Stomach (tissue), 9 donors: ENCODE results near the gene STAT5B. TPM values are rescaled to one million over a fixed set of nuclear protein-coding genes. Genes with fewer than 3 reads are reported as not detected.

ENCODE experiments used
- DNase-seq, 2 donors: peaks; one replicate each; pipeline versions ENCODE4 v3.0.0 to v3.0.0-alpha.2; 2013 to 2019
- H3K27ac ChIP-seq, 5 donors: fragments of 200-600 bp in 4 of 5; sonication (generic) in 4 of 5; one replicate each; pipeline ENCODE4 v1.5.1; 2013 to 2019; ENCODE audit warnings: mild to moderate bottlenecking in 1 of 5, moderate library complexity in 1 of 5
- H3K27me3 ChIP-seq, 3 donors: fragments of 200-600 bp; sonication (generic); one replicate each; pipeline ENCODE4 v1.5.1; 2017 to 2019; ENCODE audit warnings: mixed run types in 1 of 3
- H3K36me3 ChIP-seq, 4 donors: fragments of 200-600 bp; sonication (generic); 1 replicate in 3 of 4; 2 replicates in 1 of 4; pipeline ENCODE4 v1.5.1; 2016 to 2019
- H3K4me1 ChIP-seq, 4 donors: fragments of 200-600 bp; sonication (generic); one replicate each; pipeline ENCODE4 v1.5.1; 2016 to 2019
- H3K4me3 ChIP-seq, 4 donors: fragments of 200-600 bp; sonication (generic) in 3 of 4; one replicate each; pipeline ENCODE4 v1.5.1; 2016 to 2019; ENCODE audit warnings: mild to moderate bottlenecking in 1 of 4
- H3K9me3 ChIP-seq, 4 donors: fragments of 200-600 bp; sonication (generic); one replicate each; pipeline ENCODE4 v1.5.1; 2016 to 2019
- EP300 ChIP-seq: sonication (generic); formaldehyde crosslinking; IDR thresholded peaks from one replicate; pipeline ENCODE4 v1.6.1; 2017; ENCODE audit warnings: antibody characterized with exemption
- POLR2A ChIP-seq, 4 donors: fragments of 450-650 bp; IDR thresholded peaks; one replicate each; pipeline ENCODE4 v1.6.1; 2016; ENCODE audit warnings: antibody characterized with exemption in 4 of 4, control low read depth in 2 of 4, mild to moderate bottlenecking in 1 of 4, moderate library complexity in 1 of 4
- POLR2AphosphoS5 ChIP-seq, 3 donors: sonication (generic); formaldehyde crosslinking; IDR thresholded peaks; one replicate each; pipeline ENCODE4 v1.6.1; 2016; ENCODE audit warnings: antibody characterized with exemption in 3 of 3
- WGBS, 5 donors: extraction: QIAGEN DNeasy Blood & Tissue Kit in 3 of 5; methylation state at CpG; one replicate each; pipeline versions ENCODE4 v1.1.5 to v1.1.7; 2013 to 2018; 5-methylcytosine and 5-hydroxymethylcytosine counted together
- intact Hi-C: fragments of 100-400 bp; cut with DNase I; formaldehyde crosslinking; loops from one replicate; pipeline ENCODE4 v1.15.1; 2023; ENCODE audit warnings: low total_unique reads
- polyA plus RNA-seq, 3 donors: library from polyadenylated mRNA; stranded (reverse); fragments of 200-250 nt; gene quantifications; one replicate each; pipeline ENCODE4 v1.2.3, GENCODE V29; 2013
- total RNA-seq, 5 donors: library from RNA; depleted of rRNA; stranded (reverse); fragments of >200 nt; gene quantifications; one replicate each; pipeline versions ENCODE4 v1.1.0 to v1.2.3, GENCODE V29; 2014 to 2016
- TF ChIP-seq, protein P1 (sequence below), 7 experiments: fragments of 450-650 bp in 4 of 7; fragments of 200-600 bp in 3 of 7; sonication (generic) in 3 of 7; IDR thresholded peaks; one replicate each; pipeline ENCODE4 v1.5.1; 2016 to 2019; ENCODE audit warnings: antibody characterized with exemption in 7 of 7, control low read depth in 2 of 7, mild to moderate bottlenecking in 1 of 7
- donor health status: healthy with polysubstance abuse.
- donor health status: Bipolar disorder and iron deficiency.
- donor health status: healthy.

The STAT5B gene
- total and polyA plus RNA-seq, 8 donors: 18.9 to 86.2 (median 52.4) TPM

DNA sequence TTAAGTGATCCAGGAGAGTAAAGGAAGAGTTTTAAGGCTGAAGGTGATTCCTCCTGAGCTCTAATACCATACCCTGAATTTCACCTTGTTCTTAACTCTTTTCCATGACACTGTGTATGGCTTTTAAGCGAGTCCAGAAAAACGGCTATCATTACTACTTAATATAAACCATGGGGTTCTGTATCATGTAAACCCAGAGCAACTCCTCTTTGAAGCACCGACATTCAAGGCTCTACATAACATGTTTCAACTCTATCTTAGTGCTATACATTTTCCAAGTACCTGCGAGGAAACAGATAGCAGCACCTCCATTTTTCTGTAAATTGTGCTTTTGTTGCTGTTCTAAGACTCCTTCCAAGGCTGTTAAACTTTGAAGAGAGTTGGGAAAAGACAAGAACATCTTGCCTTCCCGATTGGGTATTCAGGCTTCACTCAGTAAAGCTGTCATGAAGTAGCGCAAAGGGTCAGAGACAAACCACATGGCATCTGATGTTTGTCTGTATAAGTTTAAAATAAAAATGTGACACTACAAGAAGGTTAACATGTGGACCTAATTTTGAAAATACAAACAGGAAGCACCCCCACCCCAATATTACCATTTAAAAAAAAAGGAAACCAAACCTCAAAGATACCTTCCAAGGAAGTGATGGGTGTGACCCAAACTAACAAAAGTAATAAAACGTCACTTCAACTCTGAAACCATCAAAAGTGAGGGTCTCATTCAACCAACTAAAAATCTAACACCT, 3.9 kb downstream of the STAT5B start:
- no peak for DNase-seq
- Histone ChIP-seq H3K4me1 (peaks cover 17 to 81% (median 47%) of the 10 kb centered on the region in 4 donors), H3K27me3 (no peaks in the 10 kb centered on the region), H3K27ac (peak overlapping the region in 1 of 5 donors; percentile 31), H3K4me3 (no peak overlapping the region), H3K9me3 (no peaks in the 10 kb centered on the region), H3K36me3 (no peaks in the 10 kb centered on the region)
- no peak for TF ChIP-seq POLR2AphosphoS5 (IDR thresholded peaks at IDR 0.05)
- no peak for TF ChIP-seq POLR2A (IDR thresholded peaks at IDR 0.05)
- no peak for TF ChIP-seq EP300
- TF ChIP-seq, protein P1, sequence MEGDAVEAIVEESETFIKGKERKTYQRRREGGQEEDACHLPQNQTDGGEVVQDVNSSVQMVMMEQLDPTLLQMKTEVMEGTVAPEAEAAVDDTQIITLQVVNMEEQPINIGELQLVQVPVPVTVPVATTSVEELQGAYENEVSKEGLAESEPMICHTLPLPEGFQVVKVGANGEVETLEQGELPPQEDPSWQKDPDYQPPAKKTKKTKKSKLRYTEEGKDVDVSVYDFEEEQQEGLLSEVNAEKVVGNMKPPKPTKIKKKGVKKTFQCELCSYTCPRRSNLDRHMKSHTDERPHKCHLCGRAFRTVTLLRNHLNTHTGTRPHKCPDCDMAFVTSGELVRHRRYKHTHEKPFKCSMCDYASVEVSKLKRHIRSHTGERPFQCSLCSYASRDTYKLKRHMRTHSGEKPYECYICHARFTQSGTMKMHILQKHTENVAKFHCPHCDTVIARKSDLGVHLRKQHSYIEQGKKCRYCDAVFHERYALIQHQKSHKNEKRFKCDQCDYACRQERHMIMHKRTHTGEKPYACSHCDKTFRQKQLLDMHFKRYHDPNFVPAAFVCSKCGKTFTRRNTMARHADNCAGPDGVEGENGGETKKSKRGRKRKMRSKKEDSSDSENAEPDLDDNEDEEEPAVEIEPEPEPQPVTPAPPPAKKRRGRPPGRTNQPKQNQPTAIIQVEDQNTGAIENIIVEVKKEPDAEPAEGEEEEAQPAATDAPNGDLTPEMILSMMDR (IDR thresholded peaks at IDR 0.05): no peak
- intact Hi-C loops: no loop called here
- WGBS, 5 donors: 61 to 71% (median 69%) methylated on average over 7 of the region's 7 CpGs

DNA sequence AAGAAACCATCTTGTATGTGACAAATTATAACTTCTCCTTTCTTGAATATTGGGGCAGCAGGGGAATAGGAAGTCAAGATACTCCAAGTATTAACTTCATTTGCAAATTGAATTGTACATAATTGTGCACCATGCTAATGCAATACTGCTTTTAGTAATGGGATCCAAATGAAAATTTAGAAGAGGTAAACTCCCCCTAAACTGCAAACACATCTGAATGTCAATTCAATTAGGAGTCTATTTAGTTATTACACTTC, 4.5 kb downstream of the STAT5B start:
- TF ChIP-seq EP300: no peak
- TF ChIP-seq POLR2A (IDR thresholded peaks at IDR 0.05): no peak
- no peak for TF ChIP-seq POLR2AphosphoS5 (IDR thresholded peaks at IDR 0.05)
- TF ChIP-seq, protein P1 (IDR thresholded peaks at IDR 0.05): no peak
- peaks cover 12 to 81% (median 44%) of the 10 kb centered on the region in 4 donors for H3K4me1 ChIP-seq
- no peak overlapping the region for H3K4me3 ChIP-seq
- DNase-seq: no peak
- intact Hi-C loops: no loop called here
- peak overlapping the region in 1 of 5 donors; percentile 31 for H3K27ac ChIP-seq
- no peaks in the 10 kb centered on the region for H3K36me3 ChIP-seq
- no peaks in the 10 kb centered on the region for H3K9me3 ChIP-seq
- H3K27me3 ChIP-seq: no peaks in the 10 kb centered on the region

DNA sequence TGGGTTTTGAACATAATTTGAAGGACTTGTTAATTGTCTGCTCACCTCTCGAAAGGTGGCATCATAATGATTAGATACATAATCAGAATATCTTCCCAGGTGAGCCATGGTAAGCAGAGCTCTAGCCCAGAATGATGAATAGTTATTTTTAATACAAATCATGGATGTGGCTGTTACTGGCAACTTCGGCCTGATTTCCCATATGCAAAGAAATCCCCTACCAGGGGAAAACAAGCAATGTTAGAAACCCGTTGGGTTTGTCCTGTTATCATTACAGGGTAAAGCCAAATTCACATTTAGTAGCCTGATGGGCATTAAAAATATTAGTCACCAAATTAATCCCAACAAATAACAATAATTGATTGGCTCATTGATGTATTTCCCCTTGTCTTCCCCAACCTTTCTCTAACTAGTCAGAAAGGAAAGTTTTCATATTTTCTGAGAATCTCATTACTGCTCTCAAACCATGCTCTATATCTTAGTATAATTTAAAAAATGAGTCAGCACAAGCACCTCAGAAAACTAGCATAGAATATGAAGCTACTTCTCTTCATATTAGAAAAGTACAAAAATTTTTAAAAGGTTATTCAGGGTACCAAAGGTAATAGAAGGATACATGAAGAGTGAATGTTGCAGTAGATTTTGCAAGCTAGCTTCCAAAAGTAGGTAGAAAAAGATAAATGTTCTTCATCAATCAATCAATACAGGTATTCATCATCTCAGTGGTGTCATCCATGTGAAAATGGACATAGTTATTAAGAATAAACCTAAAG, 5.0 kb downstream of the STAT5B start:
- Histone ChIP-seq H3K4me1 (peaks cover 10 to 86% (median 46%) of the 10 kb centered on the region in 4 donors), H3K36me3 (no peaks in the 10 kb centered on the region), H3K27me3 (no peaks in the 10 kb centered on the region), H3K4me3 (no peak overlapping the region), H3K27ac (peak overlapping the region in 2 of 5 donors; percentile 30 to 31), H3K9me3 (no peaks in the 10 kb centered on the region)
- 75 to 81% (median 79%) methylated on average over 3 of the region's 3 CpGs for WGBS, 5 donors
- TF ChIP-seq EP300 (no peak), POLR2A (IDR thresholded peaks at IDR 0.05) (no peak), POLR2AphosphoS5 (IDR thresholded peaks at IDR 0.05) (no peak)
- TF ChIP-seq, protein P1 (IDR thresholded peaks at IDR 0.05): no peak
- intact Hi-C loops: no loop called here
- no peak for DNase-seq

DNA sequence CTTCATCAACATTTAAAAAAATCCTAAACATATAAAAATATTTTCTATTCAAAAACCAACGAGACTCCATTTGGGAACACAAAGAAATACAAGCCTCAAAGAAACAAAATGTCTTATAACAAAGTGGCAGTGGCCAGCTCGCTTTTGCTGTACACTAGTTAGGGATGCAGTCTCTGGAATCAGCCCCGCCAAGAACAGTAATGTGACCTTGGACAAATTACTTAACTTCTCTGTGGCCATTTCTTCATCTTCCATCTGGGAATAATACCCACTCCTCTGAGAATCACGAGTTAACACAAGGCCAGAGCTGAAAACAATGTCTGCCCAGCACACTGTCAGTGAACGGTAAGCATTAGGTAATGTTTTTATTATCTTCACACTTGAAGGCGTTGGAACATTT, 5.6 kb downstream of the STAT5B start:
- Histone ChIP-seq H3K27ac (peak overlapping the region in 2 of 5 donors; percentile 16 to 30), H3K9me3 (no peaks in the 10 kb centered on the region), H3K4me3 (no peak overlapping the region), H3K4me1 (peaks cover 8 to 86% (median 46%) of the 10 kb centered on the region in 4 donors), H3K36me3 (no peaks in the 10 kb centered on the region), H3K27me3 (no peaks in the 10 kb centered on the region)
- intact Hi-C loops: no loop called here
- no peak for DNase-seq
- 69 to 77% (median 77%) methylated on average over 6 of the region's 6 CpGs for WGBS, 5 donors
- no peak for TF ChIP-seq POLR2A (IDR thresholded peaks at IDR 0.05)
- no peak for TF ChIP-seq EP300
- TF ChIP-seq, protein P1 (IDR thresholded peaks at IDR 0.05): no peak
- no peak for TF ChIP-seq POLR2AphosphoS5 (IDR thresholded peaks at IDR 0.05)
